ENCODE results near the gene TXNDC2.
"Not testable (repeated sequence)": the region's sequence is repeated elsewhere in the genome, so short reads cannot be mapped to it uniquely, and the experiment has no call there.

The TXNDC2 gene

DNA sequence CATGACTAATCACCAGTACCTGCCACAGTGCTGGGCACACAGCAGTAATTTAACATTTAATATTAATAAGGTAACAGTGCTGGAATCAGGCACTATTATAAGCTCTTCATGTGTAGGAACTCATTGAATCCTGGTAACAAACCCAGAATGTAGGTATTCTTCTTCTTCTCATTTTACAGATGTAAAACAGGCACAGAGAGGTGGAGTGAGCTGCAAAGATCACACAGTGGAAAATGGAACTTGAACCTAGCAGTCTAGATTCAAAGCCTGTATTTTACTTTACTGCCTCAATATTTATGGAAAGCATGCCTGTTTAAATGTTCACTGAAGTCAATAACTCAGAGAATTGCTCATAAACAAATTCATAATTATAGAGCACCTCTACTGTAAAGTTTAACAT lies 24.3 kb downstream of the TXNDC2 start:
- Mint-ChIP-seq H3K9me3 (no peaks in the 10 kb centered on the region), H3K36me3 (no peaks in the 10 kb centered on the region), H3K4me1 (peaks cover 8% of the 10 kb centered on the region), H3K4me3 (no peak overlapping the region), H3K27ac (no peak overlapping the region), H3K27me3 (no peaks in the 10 kb centered on the region)
- no peak for ATAC-seq

DNA sequence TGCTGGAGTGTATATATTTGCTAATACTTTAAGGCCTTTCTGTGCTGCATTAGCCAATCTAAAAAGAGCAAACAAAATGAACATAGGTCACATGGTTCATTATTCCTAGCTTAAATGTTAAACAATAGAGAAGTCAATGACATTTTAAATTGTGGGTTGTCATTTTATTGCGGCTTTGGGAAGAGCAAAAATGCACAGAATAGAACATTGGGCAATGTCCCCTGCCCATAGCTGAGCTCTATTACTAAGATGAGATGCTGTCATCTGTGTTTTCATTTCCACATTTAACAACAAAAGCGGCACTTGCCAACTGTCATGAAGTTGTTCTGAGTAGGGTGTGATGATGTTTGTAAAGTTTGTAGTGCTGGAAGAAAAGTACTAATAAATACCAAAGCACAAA lies 24.9 kb downstream of the TXNDC2 start:
- Mint-ChIP-seq H3K9me3 (no peaks in the 10 kb centered on the region), H3K27ac (no peak overlapping the region), H3K36me3 (no peaks in the 10 kb centered on the region), H3K4me1 (peaks cover 14% of the 10 kb centered on the region), H3K27me3 (no peaks in the 10 kb centered on the region), H3K4me3 (no peak overlapping the region)
- ATAC-seq: no peak

DNA sequence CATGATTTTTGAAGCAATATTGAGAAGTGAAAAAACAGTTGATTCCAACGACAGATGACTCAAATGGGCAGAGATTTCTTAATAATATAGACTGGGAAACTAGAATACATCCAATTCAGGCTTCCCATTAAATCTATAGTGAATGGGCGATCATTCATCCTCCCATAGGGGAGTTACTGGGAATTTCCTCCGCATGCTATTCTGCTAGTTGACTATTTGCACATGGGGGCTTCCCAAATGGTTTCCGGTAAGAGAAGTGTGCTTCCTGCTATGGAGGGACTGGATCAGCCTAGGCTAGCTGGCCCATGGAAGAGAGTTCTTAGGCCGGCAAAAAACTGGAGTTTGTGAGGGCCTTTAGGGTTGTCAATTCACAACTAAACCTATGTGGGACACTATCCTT lies 25.5 kb downstream of the TXNDC2 start:
- H3K36me3 Mint-ChIP-seq: no peaks in the 10 kb centered on the region
- H3K27me3 Mint-ChIP-seq: no peaks in the 10 kb centered on the region
- no peaks in the 10 kb centered on the region for H3K9me3 Mint-ChIP-seq
- no peak for ATAC-seq
- no peak overlapping the region for H3K27ac Mint-ChIP-seq
- H3K4me3 Mint-ChIP-seq: no peak overlapping the region
- H3K4me1 Mint-ChIP-seq: peaks cover 19% of the 10 kb centered on the region

DNA sequence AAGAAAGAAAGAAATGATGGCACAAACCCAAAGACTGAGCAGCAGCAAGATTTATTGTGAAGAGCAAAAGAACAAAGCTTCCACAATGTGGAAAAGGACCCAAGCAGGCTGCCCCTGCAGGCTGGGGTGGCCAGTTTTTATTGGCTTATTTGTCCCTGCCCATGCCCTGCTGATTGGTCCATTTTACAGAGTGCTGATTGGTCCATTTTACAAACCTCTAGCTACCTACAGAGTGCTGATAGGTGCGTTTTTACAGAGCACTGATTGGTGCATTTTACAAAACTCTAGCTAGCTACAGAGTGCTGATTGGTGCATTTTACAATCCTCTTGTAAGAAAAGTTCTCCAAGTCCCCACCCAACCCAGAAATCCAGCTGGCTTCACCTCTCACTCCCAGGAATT lies 26.5 kb downstream of the TXNDC2 start:
- H3K4me1 Mint-ChIP-seq: peaks cover 24% of the 10 kb centered on the region
- H3K9me3 Mint-ChIP-seq, H3K36me3 Mint-ChIP-seq, H3K27ac Mint-ChIP-seq, H3K4me3 Mint-ChIP-seq, H3K27me3 Mint-ChIP-seq, ATAC-seq: not testable (repeated sequence)

DNA sequence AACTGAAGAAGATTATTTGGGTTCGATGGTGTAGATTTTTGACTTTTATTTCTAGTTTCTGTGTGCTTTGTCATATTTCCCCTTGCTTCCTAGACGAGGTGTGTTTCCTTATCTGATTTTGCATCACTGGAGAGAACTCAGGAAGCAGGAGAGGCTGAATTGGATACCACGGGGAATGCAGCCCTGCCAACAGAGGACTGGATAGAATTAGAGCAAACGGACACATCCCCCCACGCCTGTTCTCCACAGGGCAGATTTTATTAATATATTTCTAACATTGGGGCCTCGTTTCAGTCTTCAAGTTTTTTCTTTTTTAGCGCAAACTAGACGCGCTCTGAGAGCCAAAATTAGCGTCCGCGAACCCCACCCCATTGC lies 27.4 kb downstream of the TXNDC2 start:
- H3K27me3 Mint-ChIP-seq: no peaks in the 10 kb centered on the region
- H3K27ac Mint-ChIP-seq: peak overlapping the region; percentile 90
- ATAC-seq: no peak
- H3K4me3 Mint-ChIP-seq: peak overlapping the region; percentile 96
- H3K9me3 Mint-ChIP-seq: no peaks in the 10 kb centered on the region
- H3K4me1 Mint-ChIP-seq: peaks cover 24% of the 10 kb centered on the region
- H3K36me3 Mint-ChIP-seq: no peaks in the 10 kb centered on the region

DNA sequence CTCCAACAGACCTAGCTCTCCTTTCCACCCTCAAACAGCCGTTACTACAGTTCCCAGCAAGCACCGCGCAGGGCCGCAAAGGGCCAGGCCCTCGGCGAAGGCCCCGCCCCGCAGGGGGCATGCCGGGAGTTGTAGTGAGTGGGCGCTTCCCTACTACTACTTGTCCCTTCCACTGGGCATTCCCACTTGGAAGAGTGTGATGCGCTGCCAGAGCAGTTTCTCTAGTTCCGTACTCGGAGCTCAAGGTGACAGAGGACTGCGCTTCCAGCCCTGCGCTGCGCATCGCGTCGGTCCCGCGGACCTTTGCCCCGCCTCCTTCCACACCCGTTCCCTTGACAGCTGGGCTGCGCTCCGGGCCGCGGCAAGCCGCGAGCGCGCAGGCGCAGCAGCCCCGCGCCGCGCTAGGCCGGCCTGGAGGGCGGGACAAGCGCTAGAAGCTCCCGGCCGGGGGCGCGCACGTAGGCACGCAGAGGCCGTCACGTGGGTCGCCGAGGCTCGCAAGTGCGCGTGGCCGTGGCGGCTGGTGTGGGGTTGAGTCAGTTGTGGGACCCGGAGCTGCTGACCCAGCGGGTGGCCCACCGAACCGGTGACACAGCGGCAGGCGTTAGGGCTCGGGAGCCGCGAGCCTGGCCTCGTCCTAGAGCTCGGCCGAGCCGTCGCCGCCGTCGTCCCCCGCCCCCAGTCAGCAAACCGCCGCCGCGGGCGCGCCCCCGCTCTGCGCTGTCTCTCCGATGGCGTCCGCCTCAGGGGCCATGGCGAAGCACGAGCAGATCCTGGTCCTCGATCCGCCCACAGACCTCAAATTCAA lies 28.0 kb downstream of the TXNDC2 start, which contains the start of gene VAPA:
Gene VAPA, plus strand, starts transcription at position 491 of the 808 bp plus-strand sequence. Its CDS starts 241 bp downstream, at position 732.
- H3K4me1 Mint-ChIP-seq: peaks cover 24% of the 10 kb centered on the region
- H3K27ac Mint-ChIP-seq: peak within 1 kb of the TSS; percentile 90
- peak within 1 kb of the TSS; percentile 96 for H3K4me3 Mint-ChIP-seq
- H3K9me3 Mint-ChIP-seq: no peaks in the 10 kb centered on the region
- no peaks in the 10 kb centered on the region for H3K36me3 Mint-ChIP-seq
- H3K27me3 Mint-ChIP-seq: no peaks in the 10 kb centered on the region
- ATAC-seq: peak; percentile 94

DNA sequence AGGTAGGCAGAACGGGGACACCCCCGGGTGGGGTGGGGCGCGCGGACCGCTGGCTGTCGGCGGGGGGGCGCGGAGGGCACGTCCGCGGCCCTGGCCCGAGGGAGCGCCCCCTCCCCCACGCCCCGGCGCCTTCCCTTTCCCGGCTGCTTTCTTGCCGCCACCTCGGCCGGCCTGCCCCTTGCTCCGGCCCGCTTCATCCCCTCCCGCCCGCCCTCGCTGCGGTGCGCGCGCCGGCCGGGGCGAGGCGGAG lies 28.5 kb downstream of the TXNDC2 start:
- Mint-ChIP-seq H3K9me3 (no peaks in the 10 kb centered on the region), H3K4me1 (peaks cover 24% of the 10 kb centered on the region), H3K27me3 (no peaks in the 10 kb centered on the region), H3K36me3 (no peaks in the 10 kb centered on the region), H3K4me3 (peak overlapping the region; percentile 96), H3K27ac (peak overlapping the region; percentile 90)
- no peak for ATAC-seq

DNA sequence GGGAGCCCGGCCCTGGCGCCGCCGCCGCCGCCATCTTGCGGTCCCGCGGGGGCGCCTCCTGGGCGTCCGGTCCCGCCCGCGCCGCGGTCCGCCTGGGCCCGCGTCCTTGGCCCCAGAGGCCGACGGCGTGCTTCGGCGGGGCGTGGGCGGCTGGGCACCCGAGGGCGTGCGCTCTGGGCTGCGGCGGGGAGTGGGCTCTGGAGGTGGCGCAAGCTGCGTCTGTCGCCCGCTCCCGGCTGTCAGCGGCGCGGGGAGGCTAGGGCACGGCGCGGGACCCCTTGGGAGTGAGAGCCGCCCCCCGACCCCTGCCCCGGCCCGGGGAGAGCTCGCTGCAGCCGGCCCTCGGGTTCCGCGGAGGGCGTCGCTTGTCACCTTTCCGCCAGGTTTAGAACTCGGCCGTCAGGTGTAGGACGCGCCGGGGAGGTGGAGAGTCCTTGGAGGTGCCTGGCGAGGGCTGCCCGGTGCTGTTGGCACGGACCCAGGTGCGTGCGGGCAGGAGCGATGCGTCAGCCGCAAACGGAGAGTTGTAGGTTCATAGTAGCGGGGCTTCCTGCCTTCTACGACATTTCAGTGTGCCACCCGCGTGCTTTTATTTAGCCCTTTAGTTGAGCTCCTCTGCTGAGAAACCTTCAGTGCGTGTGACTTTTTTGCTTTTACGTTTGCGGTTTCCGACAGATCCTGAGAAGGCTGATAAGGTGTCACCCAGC lies 29.0 kb downstream of the TXNDC2 start:
- ATAC-seq: peak; percentile 63
- Mint-ChIP-seq H3K4me3 (peak overlapping the region; percentile 84), H3K27ac (peak overlapping the region; percentile 90), H3K9me3 (no peaks in the 10 kb centered on the region), H3K27me3 (no peaks in the 10 kb centered on the region), H3K4me1 (peaks cover 24% of the 10 kb centered on the region), H3K36me3 (no peaks in the 10 kb centered on the region)

DNA sequence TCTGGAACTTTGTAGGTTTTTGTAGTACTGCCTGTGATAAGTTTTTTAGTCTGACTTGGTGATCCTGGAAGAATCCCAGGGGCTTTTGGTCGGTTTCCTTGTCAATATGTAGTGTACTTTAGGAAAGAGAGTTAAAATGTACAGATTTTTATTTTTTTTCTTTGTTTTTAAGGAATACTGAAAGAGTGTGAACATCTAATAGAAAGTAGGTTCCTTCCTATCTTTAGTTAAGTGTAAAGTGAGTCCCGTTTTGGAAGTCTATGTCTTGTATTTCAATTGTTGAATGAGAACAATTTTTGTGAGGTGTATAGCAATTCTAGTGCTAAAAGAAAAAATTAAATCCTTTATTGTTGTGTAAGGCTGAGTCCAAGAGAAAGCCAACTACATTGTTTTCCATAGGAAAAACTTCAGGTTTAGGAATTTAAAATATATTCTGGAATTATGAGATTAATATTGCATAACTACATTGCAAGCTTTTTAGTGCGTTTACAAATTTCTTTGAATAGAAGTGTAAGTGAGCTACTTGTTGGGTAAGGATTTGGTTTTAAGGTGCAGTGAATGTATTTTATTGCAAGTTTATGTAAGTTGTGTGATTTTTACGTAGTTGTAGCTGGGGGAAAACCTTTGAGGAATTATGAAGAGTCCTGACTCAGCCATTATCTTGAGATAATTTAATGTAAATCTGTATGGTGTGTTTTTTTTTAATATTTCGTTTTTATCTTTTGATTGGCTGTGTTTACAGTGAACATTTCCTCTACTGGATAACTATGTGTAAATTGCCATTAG lies 29.7 kb downstream of the TXNDC2 start:
- no peak for ATAC-seq
- H3K36me3 Mint-ChIP-seq: no peaks in the 10 kb centered on the region
- H3K4me3 Mint-ChIP-seq: peak overlapping the region; percentile 84
- peaks cover 24% of the 10 kb centered on the region for H3K4me1 Mint-ChIP-seq
- no peaks in the 10 kb centered on the region for H3K9me3 Mint-ChIP-seq
- H3K27me3 Mint-ChIP-seq: no peaks in the 10 kb centered on the region
- peak overlapping the region; percentile 90 for H3K27ac Mint-ChIP-seq

DNA sequence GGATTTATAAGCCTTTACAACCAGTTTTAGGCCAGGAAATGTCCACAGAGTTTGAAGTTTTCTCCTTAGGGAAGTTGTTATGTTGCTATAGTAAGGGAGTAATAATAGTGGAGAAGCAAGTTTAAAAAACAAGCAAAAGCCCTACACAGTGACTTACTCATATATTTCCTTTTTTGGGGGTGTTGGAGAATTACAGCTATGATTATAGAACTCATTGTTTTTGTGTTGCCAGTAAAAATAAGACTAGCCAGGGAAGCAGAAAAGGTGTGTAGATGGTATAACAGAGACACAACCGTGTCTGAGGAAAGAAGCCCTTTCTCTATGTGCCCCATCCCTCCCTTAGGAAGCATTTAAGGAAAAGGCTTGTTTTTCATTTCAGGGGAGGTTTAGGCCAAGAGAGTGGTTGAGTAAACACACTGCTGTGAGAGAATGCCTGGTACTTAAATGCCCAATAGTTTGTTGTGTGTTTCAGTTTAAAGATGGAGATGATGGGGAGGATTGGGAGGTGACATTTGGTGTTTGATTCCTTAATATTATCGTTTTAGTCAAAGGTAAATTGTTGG lies 30.4 kb downstream of the TXNDC2 start:
- H3K9me3 Mint-ChIP-seq: no peaks in the 10 kb centered on the region
- ATAC-seq: no peak
- peaks cover 24% of the 10 kb centered on the region for H3K4me1 Mint-ChIP-seq
- H3K27ac Mint-ChIP-seq: peak overlapping the region; percentile 90
- no peaks in the 10 kb centered on the region for H3K36me3 Mint-ChIP-seq
- H3K4me3 Mint-ChIP-seq: peak overlapping the region; percentile 84
- H3K27me3 Mint-ChIP-seq: no peaks in the 10 kb centered on the region

DNA sequence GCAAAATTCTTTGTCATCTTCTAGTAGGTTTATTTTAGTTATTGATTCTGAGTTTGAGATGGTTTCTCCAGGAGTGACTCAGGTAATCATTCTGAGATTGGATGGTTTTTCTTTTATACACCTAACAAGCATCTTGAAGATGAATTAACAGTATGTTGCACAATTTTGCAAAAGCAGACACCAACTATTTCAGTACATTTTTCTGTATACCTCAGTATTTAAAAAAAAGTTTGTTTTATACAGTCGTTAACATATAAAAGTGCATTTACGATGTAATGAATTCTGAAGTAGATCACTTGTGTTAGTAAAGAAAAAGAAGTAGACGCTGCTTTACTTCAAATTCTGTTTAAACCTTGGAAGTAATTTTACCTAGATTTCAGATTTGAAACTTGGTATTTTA lies 31.0 kb downstream of the TXNDC2 start:
- ATAC-seq: no peak
- no peaks in the 10 kb centered on the region for H3K27me3 Mint-ChIP-seq
- H3K27ac Mint-ChIP-seq: no peak overlapping the region
- H3K9me3 Mint-ChIP-seq: no peaks in the 10 kb centered on the region
- peaks cover 24% of the 10 kb centered on the region for H3K4me1 Mint-ChIP-seq
- H3K36me3 Mint-ChIP-seq: no peaks in the 10 kb centered on the region
- H3K4me3 Mint-ChIP-seq: no peak overlapping the region

DNA sequence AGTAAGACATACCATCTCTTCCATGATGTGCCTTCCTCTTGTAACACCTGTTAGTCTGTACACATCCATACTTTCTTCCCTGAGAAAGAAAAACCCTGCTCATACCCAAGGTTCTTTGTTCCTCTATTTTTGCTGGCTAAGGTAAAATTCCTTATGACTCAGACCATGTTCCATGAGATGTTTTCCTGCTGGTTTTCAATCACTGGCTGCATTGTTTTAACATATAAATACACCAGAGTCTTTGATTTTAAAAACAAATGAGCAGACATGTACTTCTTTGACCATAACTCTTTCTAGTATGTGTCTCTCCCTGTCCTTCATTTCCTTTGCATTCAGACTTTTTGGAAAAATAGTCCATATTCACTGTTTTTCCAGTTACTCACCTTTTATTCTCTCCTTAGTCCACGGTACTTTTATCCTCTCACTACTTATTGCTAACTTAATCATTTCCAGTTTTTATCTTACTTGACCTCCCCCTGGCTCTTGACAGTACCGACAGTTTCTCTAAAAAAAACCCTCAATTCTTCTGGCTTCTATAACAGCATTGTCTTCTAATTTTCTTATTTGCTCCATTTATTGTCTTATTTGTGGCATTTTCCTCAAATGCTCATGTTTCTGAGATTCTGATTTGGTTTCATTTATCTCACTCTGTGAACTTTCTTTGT lies 32.4 kb downstream of the TXNDC2 start:
- H3K27ac Mint-ChIP-seq: no peak overlapping the region
- no peak for ATAC-seq
- H3K4me1 Mint-ChIP-seq: peaks cover 28% of the 10 kb centered on the region
- no peak overlapping the region for H3K4me3 Mint-ChIP-seq
- no peaks in the 10 kb centered on the region for H3K9me3 Mint-ChIP-seq
- H3K36me3 Mint-ChIP-seq: peaks cover 5% of the 10 kb centered on the region
- no peaks in the 10 kb centered on the region for H3K27me3 Mint-ChIP-seq

DNA sequence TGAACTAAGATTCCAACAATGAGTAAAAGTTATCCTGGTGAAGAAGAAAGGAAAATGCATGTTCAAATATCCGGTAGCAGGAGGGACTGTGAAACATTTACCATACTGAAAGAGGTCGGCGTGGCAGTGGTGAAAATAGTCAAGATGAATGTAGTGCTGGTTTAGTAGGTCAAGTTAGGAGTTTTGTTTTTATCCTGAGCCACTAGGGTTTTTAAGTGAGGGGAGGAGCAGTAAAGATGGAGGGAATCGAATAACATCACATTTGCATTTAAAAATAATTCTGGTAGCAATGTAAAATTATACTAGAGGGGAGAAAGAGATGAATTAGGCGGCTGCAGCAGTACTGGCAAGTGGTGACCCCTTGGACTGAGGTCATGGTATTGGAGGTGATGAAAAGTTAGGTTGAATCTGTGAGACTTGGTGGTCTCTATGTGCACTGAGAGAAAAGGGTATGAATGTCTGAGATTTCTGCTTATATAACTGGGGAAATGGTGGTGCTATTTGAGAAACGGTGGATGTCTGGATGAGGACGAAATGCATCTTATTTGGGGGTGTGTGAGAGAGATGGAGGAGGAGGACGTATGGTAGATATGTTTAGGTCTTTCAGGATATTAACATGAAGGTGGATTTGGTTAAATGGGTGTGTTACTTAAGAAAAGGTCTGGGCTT lies 33.9 kb downstream of the TXNDC2 start:
- Mint-ChIP-seq H3K9me3 (no peaks in the 10 kb centered on the region), H3K4me1 (peaks cover 32% of the 10 kb centered on the region), H3K27me3 (no peaks in the 10 kb centered on the region), H3K27ac (no peak overlapping the region), H3K36me3 (peaks cover 5% of the 10 kb centered on the region), H3K4me3 (no peak overlapping the region)
- ATAC-seq: no peak

DNA sequence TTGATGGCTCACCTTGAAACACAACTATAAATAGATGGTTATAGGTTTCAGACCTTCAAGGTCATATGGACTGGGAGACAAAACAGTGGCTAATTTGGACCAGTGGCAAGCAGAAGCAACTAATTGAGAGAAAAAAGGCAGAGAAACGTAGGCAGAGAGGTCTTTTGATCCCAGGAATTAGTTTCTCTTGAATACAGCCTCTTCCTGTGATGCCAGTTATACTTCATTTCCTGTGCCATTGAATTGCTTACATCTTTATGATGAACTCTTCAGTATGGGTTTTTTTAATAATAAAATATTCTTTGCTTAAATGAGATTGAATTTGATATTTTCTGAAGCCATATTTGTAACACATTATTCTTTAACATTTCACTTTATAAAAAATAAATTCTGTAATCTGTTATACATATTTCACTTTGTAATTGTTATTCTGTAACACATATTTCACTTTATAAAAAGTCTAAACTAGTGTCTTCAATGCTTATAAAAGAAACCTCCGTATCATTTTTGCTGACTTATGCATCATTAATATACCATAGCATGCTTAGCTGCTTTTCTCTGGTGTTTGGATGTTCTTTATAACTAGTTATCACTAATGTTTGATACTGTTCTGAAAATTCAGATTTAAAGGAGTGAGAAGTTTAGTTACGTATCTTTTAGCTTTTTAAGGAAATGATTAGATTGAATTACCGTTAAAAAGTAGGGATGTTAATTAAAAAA lies 37.0 kb downstream of the TXNDC2 start:
- H3K9me3 Mint-ChIP-seq: no peaks in the 10 kb centered on the region
- H3K36me3 Mint-ChIP-seq: peaks cover 5% of the 10 kb centered on the region
- H3K27ac Mint-ChIP-seq: no peak overlapping the region
- no peaks in the 10 kb centered on the region for H3K27me3 Mint-ChIP-seq
- peaks cover 31% of the 10 kb centered on the region for H3K4me1 Mint-ChIP-seq
- no peak overlapping the region for H3K4me3 Mint-ChIP-seq
- no peak for ATAC-seq

Measured in stimulated activated memory B cell treated with anti-CD40 and anti-IgM and Interleukin-4, amounts not matched to agents 10 μg/mL and 1 μg/mL and 100 μg/mL, for 72 hours (primary cell).